PC-9 (cell line): ENCODE results near the gene CES2. TPM values are rescaled to one million over a fixed set of nuclear protein-coding genes. Genes with fewer than 3 reads are reported as not detected.

Source experiments
- BruUV-seq: library from RNA; stranded (reverse); fragments of 400-500 nt; replicated peaks from 2 replicates; lab custom pipeline; 2021; lab: Mats Ljungman, UMichigan
- CTCF ChIA-PET: fragments of 300-600 bp; sonication (Branson Sonifier 250); formaldehyde crosslinking; loops from one replicate; lab custom pipeline; 2022; ENCODE audit warnings: antibody characterized with exemption; lab: Charles Lee
- POLR2A ChIA-PET: fragments of 300-600 bp; sonication (Branson Sonifier 250); formaldehyde crosslinking; loops from one replicate; lab custom pipeline; 2022; ENCODE audit warnings: antibody characterized with exemption; ENCODE audit not compliant: unreplicated experiment; lab: Charles Lee
- DNase-seq, 2 experiments: peaks; one replicate each; pipeline versions ENCODE4 v3.0.0 to v3.0.0-alpha.2; 2015 to 2022; ENCODE audit warnings: mixed read lengths in 1 of 2
- H2AFZ ChIP-seq: fragments of 200-600 bp; sonication (generic); 2 replicates; pipeline ENCODE4 v1.8.1; 2017; ENCODE audit warnings: antibody characterized with exemption
- H3F3A ChIP-seq: fragments of 200-600 bp; sonication (generic); 2 replicates; pipeline ENCODE4 v1.8.1; 2017; ENCODE audit warnings: antibody characterized with exemption, mild to moderate bottlenecking, low read depth; ENCODE audit not compliant: insufficient read depth
- H3K27ac ChIP-seq: fragments of 200-600 bp; sonication (generic); 2 replicates; pipeline ENCODE4 v1.6.1; 2016; ENCODE audit warnings: mixed run types
- H3K27me3 ChIP-seq: fragments of 200-600 bp; sonication (generic); 2 replicates; pipeline ENCODE4 v1.6.1; 2016; ENCODE audit warnings: low read depth, mixed run types; ENCODE audit not compliant: insufficient read depth
- H3K36me3 ChIP-seq: fragments of 200-600 bp; sonication (generic); 2 replicates; pipeline ENCODE4 v1.6.1; 2016; ENCODE audit warnings: low read depth, mixed run types
- H3K4me1 ChIP-seq: fragments of 200-600 bp; sonication (generic); replicated peaks from 2 replicates; pipeline ENCODE4 v1.6.1; 2016; ENCODE audit warnings: mixed run types; ENCODE audit not compliant: insufficient read depth
- H3K4me2 ChIP-seq: fragments of 200-600 bp; sonication (generic); 2 replicates; pipeline ENCODE4 v1.6.1; 2017; ENCODE audit warnings: mixed run types
- H3K4me3 ChIP-seq: fragments of 200-600 bp; sonication (generic); 2 replicates; pipeline ENCODE4 v1.6.1; 2016; ENCODE audit warnings: mixed run types
- H3K79me2 ChIP-seq: fragments of 200-600 bp; sonication (generic); 2 replicates; pipeline ENCODE4 v1.6.1; 2017; ENCODE audit warnings: low read depth, mixed run types
- H3K9me2 ChIP-seq: fragments of 200-600 bp; sonication (generic); 2 replicates; pipeline ENCODE4 v1.8.1; 2017; ENCODE audit warnings: mild to moderate bottlenecking; ENCODE audit not compliant: insufficient read depth
- H3K9me3 ChIP-seq: fragments of 200-600 bp; sonication (generic); 2 replicates; pipeline ENCODE4 v1.8.1; 2016; ENCODE audit warnings: low read depth; ENCODE audit not compliant: insufficient read depth
- H4K20me1 ChIP-seq: fragments of 200-600 bp; sonication (generic); 2 replicates; pipeline ENCODE4 v1.8.1; 2017; ENCODE audit not compliant: insufficient read depth
- EZH2 ChIP-seq: fragments of 200-600 bp; sonication (generic); IDR thresholded peaks from 2 replicates; pipeline ENCODE4 v1.8.0; 2017; ENCODE audit warnings: antibody characterized with exemption, low read depth
- intact Hi-C: fragments of 100-400 bp; cut with micrococcal nuclease; formaldehyde crosslinking; loops from one replicate; pipeline ENCODE4 v1.10.0; 2022; ENCODE audit not compliant: unreplicated experiment
- total RNA-seq: library from RNA; stranded (reverse); gene quantifications from 2 replicates; pipeline ENCODE4 v1.2.3, GENCODE V29; 2021
- TF ChIP-seq, protein P1 (sequence below): fragments of 200-600 bp; sonication (generic); conservative IDR thresholded peaks from 2 replicates; pipeline ENCODE4 v1.6.1; 2017; ENCODE audit warnings: mixed run types, antibody characterized with exemption, mild to moderate bottlenecking, moderate library complexity

CES2 gene
- total RNA-seq, 1 experiment from 2014 or later: 32.8 TPM

DNA sequence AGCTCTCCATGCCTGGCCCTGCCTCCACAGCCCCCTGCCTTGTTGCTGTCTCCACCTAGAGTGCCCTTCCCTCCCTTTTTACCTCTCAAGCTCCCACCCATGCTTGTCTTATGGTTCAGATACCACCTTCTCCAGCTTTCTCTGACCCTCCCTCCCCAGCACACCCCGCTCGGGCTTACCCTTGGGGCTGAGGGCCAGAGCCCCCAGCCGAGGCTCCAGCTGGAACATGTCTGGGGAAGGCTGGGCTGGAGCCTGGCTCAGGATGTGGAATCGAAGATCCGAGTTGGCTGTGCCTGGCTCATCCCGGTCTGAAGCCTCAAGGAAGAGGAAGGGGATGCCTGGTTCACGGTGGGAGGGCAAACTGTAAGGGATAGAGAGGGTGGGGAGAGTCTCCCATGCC, 20.3 kb upstream of the CES2 start:
- no peaks in the 10 kb centered on the region for H3F3A ChIP-seq
- ChIA-PET POLR2A (no interaction called here), CTCF (no interaction called here)
- no peak overlapping the region for H3K4me3 ChIP-seq
- TF ChIP-seq EZH2: no peak
- TF ChIP-seq, protein P1, sequence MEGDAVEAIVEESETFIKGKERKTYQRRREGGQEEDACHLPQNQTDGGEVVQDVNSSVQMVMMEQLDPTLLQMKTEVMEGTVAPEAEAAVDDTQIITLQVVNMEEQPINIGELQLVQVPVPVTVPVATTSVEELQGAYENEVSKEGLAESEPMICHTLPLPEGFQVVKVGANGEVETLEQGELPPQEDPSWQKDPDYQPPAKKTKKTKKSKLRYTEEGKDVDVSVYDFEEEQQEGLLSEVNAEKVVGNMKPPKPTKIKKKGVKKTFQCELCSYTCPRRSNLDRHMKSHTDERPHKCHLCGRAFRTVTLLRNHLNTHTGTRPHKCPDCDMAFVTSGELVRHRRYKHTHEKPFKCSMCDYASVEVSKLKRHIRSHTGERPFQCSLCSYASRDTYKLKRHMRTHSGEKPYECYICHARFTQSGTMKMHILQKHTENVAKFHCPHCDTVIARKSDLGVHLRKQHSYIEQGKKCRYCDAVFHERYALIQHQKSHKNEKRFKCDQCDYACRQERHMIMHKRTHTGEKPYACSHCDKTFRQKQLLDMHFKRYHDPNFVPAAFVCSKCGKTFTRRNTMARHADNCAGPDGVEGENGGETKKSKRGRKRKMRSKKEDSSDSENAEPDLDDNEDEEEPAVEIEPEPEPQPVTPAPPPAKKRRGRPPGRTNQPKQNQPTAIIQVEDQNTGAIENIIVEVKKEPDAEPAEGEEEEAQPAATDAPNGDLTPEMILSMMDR: no peak
- H3K27me3 ChIP-seq: no peaks in the 10 kb centered on the region
- H3K9me2 ChIP-seq: no peaks in the 10 kb centered on the region
- H3K27ac ChIP-seq: no peak overlapping the region
- H3K79me2 ChIP-seq: no peaks in the 10 kb centered on the region
- no peak overlapping the region for H3K4me2 ChIP-seq
- H4K20me1 ChIP-seq: no peaks in the 10 kb centered on the region
- no TSS peak for BruUV-seq
- intact Hi-C loops: no loop called here
- H2AFZ ChIP-seq: no peak overlapping the region
- peaks cover 17% of the 10 kb centered on the region for H3K4me1 ChIP-seq
- H3K36me3 ChIP-seq: no peaks in the 10 kb centered on the region
- no peaks in the 10 kb centered on the region for H3K9me3 ChIP-seq
- no peak for DNase-seq

DNA sequence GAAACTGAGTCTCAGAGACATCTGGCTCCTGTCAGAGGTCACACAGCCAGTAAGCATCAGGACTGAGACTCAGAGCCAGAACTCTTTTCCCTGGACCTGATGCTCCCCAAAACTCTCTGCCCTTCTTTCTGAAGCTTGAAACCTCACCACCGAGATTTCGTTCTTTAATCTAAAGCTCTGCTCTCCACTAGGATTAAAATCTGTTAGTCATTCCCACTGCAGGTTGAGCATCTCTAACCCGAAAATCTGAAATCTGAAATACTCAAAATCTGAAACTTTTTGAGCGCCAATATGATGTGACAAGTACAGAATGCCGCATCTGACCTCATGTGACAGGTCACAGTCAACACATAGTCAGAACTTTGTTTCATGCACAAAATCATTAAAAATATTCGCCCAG, 18.8 kb upstream of the CES2 start:
- no peaks in the 10 kb centered on the region for H3F3A ChIP-seq
- ChIA-PET CTCF (no interaction called here), POLR2A (interaction anchor here (0.6 kb wide), 1 partner anchor 192 kb away, joined by 4 read pairs; no protein-coding TSS in a partner anchor)
- H3K9me2 ChIP-seq: no peaks in the 10 kb centered on the region
- H3K4me2 ChIP-seq: no peak overlapping the region
- BruUV-seq: no TSS peak
- no peak overlapping the region for H3K27ac ChIP-seq
- H3K27me3 ChIP-seq: no peaks in the 10 kb centered on the region
- no peaks in the 10 kb centered on the region for H3K79me2 ChIP-seq
- TF ChIP-seq, protein P1: no peak
- TF ChIP-seq EZH2: no peak
- H2AFZ ChIP-seq: no peak overlapping the region
- H3K9me3 ChIP-seq: no peaks in the 10 kb centered on the region
- intact Hi-C loops: no loop called here
- peaks cover 6% of the 10 kb centered on the region for H3K4me1 ChIP-seq
- H4K20me1 ChIP-seq: no peaks in the 10 kb centered on the region
- H3K4me3 ChIP-seq: no peak overlapping the region
- no peaks in the 10 kb centered on the region for H3K36me3 ChIP-seq
- no peak for DNase-seq

DNA sequence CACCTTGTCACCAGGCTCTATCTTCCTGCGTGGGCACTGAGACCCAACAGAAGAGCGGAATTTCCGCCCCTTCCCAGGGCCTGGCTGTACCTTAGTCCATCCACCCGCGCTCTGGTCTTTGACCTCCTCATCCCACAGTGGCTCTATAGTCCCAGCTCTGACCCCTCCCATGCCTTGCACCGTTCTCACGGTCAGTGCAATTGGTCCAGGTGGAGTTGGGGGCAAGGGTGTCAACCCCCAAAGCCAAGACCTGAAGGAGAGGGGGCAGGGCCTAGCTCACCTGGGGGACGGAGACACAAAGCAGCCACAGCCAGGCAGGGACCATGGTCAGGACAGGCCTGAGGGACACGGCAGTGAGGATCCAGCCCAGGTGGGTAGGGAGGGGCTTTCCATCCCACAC, 17.6 kb upstream of the CES2 start:
- H2AFZ ChIP-seq: no peak overlapping the region
- ChIA-PET POLR2A (no interaction called here), CTCF (no interaction called here)
- no TSS peak for BruUV-seq
- H3K4me1 ChIP-seq: no peaks in the 10 kb centered on the region
- DNase-seq: no peak
- TF ChIP-seq, protein P1: no peak
- no peak for TF ChIP-seq EZH2
- H3K4me3 ChIP-seq: no peak overlapping the region
- no peaks in the 10 kb centered on the region for H3K36me3 ChIP-seq
- no peaks in the 10 kb centered on the region for H3K79me2 ChIP-seq
- no peaks in the 10 kb centered on the region for H4K20me1 ChIP-seq
- H3F3A ChIP-seq: no peaks in the 10 kb centered on the region
- no peaks in the 10 kb centered on the region for H3K9me3 ChIP-seq
- no peaks in the 10 kb centered on the region for H3K27me3 ChIP-seq
- H3K27ac ChIP-seq: no peak overlapping the region
- H3K4me2 ChIP-seq: no peak overlapping the region
- intact Hi-C loops: no loop called here
- no peaks in the 10 kb centered on the region for H3K9me2 ChIP-seq
